Colonic mucosa (tissue), 4 donors: Measurements from ENCODE around the gene PPP1R1B. TPM values are rescaled to one million over a fixed set of nuclear protein-coding genes. Genes with fewer than 3 reads are reported as not detected.

Source experiments
- DNase-seq: peaks from one replicate; pipeline ENCODE4 v3.0.0-alpha.2; 2020
- H3K27ac ChIP-seq: fragments of 200-600 bp; one replicate; pipeline ENCODE4 v1.8.0; 2021
- H3K27me3 ChIP-seq: fragments of 200-600 bp; one replicate; pipeline ENCODE4 v1.8.0; 2021
- H3K36me3 ChIP-seq: fragments of 200-600 bp; one replicate; pipeline ENCODE4 v1.8.0; 2021
- H3K4me1 ChIP-seq: fragments of 200-600 bp; one replicate; pipeline ENCODE4 v1.8.0; 2021; ENCODE audit warnings: mild to moderate bottlenecking
- H3K4me3 ChIP-seq: fragments of 200-600 bp; one replicate; pipeline ENCODE4 v1.8.0; 2021
- H3K9ac ChIP-seq, 2 donors: one replicate each; pipeline ENCODE4 v1.7.0; 2013; ENCODE audit warnings: control low read depth in 2 of 2, low read depth in 2 of 2, low read length in 2 of 2
- H3K9me3 ChIP-seq: fragments of 200-600 bp; one replicate; pipeline ENCODE4 v1.8.0; 2021
- intact Hi-C: fragments of 100-400 bp; cut with DNase I; formaldehyde crosslinking; loops from one replicate; pipeline ENCODE4 v1.14.1; 2022
- total RNA-seq, 2 donors: library from RNA; stranded (reverse); fragmentation: NEBNext Ultra II Directional in 1 of 2; extraction: Animal tissue kit (Norgen Biotek cat#: 25700) in 1 of 2; gene quantifications; one replicate each; pipeline ENCODE4 v1.2.1, GENCODE V29; 2021
- TF ChIP-seq, protein P1 (sequence below): fragments of 200-600 bp; IDR thresholded peaks from one replicate; pipeline ENCODE4 v1.8.0; 2022; ENCODE audit warnings: antibody characterized with exemption, mild to moderate bottlenecking
- donor health status: healthy.
- donor health status: DM: no; HTN: no; CAD: no.
- donor health status: DM: no; HTN: no; CAD: no.

Gene PPP1R1B
- total RNA-seq, 2 donors from 2014 or later: 331 to 350 TPM

DNA sequence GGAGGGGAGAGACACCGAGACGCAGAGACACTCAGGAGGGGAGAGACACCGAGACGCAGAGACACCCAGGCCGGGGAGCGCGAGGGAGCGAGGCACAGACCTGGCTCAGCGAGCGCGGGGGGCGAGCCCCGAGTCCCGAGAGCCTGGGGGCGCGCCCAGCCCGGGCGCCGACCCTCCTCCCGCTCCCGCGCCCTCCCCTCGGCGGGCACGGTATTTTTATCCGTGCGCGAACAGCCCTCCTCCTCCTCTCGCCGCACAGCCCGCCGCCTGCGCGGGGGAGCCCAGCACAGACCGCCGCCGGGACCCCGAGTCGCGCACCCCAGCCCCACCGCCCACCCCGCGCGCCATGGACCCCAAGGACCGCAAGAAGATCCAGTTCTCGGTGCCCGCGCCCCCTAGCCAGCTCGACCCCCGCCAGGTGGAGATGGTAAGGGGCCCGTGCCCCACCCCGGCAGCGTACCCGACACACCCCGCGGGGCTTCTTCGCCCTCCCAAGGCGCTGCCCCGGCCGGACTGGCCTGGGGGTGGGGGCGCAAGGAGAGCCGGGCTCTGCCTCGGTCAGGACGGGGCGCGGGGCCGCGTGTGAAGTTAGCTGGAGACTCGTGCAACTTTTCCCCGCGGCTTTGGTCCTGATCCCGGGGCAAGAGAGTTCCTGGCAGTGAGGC is 427 bp downstream of the PPP1R1B start:
- peaks cover 11% of the 10 kb centered on the region for H3K27me3 ChIP-seq

GRCh38 chr17:39627712-39628516 is 1.2 kb downstream of the PPP1R1B start:
- H3K27me3 ChIP-seq: peaks cover 11% of the 10 kb centered on the region
- H3K4me1 ChIP-seq: peaks cover 4% of the 10 kb centered on the region
- no peaks in the 10 kb centered on the region for H3K36me3 ChIP-seq
- peak; percentile 79 for DNase-seq
- peak overlapping the region; percentile 93 to 95 for H3K9ac ChIP-seq
- H3K27ac ChIP-seq: peak overlapping the region; percentile 89
- TF ChIP-seq, protein P1, sequence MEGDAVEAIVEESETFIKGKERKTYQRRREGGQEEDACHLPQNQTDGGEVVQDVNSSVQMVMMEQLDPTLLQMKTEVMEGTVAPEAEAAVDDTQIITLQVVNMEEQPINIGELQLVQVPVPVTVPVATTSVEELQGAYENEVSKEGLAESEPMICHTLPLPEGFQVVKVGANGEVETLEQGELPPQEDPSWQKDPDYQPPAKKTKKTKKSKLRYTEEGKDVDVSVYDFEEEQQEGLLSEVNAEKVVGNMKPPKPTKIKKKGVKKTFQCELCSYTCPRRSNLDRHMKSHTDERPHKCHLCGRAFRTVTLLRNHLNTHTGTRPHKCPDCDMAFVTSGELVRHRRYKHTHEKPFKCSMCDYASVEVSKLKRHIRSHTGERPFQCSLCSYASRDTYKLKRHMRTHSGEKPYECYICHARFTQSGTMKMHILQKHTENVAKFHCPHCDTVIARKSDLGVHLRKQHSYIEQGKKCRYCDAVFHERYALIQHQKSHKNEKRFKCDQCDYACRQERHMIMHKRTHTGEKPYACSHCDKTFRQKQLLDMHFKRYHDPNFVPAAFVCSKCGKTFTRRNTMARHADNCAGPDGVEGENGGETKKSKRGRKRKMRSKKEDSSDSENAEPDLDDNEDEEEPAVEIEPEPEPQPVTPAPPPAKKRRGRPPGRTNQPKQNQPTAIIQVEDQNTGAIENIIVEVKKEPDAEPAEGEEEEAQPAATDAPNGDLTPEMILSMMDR: no peak
- intact Hi-C loops: loop anchor here (5.0 kb wide), 1 partner anchor 109 kb away; the partner anchor contains the start of gene GRB7
- H3K4me3 ChIP-seq: peak overlapping the region; percentile 51
- H3K9me3 ChIP-seq: no peaks in the 10 kb centered on the region

More for the DNA sequence above, 427 bp downstream of the PPP1R1B start:
- H3K27ac ChIP-seq: peak overlapping the region; percentile 89
- intact Hi-C loops: loop anchor here (5.0 kb wide), 1 partner anchor 110 kb away; the partner anchor contains the start of gene GRB7
- TF ChIP-seq, protein P1: no peak
- H3K36me3 ChIP-seq: no peaks in the 10 kb centered on the region
- DNase-seq: no peak
- H3K4me3 ChIP-seq: peak overlapping the region; percentile 51
- H3K4me1 ChIP-seq: peaks cover 3% of the 10 kb centered on the region
- H3K9me3 ChIP-seq: no peaks in the 10 kb centered on the region
- H3K9ac ChIP-seq: peak overlapping the region; percentile 93 to 95

GRCh38 chr17:39628655-39629493 is 2.1 kb downstream of the PPP1R1B start:
- Histone ChIP-seq H3K9ac (peak overlapping the region; percentile 65 to 93), H3K4me1 (peaks cover 13% of the 10 kb centered on the region), H3K27me3 (peaks cover 11% of the 10 kb centered on the region), H3K27ac (peak overlapping the region; percentile 89), H3K4me3 (peak overlapping the region; percentile 15), H3K9me3 (no peaks in the 10 kb centered on the region), H3K36me3 (no peaks in the 10 kb centered on the region)
- TF ChIP-seq, protein P1: no peak
- intact Hi-C loops: loop anchor here (5.0 kb wide), 1 partner anchor 108 kb away; the partner anchor contains the start of gene GRB7
- DNase-seq: peak; percentile 91

DNA sequence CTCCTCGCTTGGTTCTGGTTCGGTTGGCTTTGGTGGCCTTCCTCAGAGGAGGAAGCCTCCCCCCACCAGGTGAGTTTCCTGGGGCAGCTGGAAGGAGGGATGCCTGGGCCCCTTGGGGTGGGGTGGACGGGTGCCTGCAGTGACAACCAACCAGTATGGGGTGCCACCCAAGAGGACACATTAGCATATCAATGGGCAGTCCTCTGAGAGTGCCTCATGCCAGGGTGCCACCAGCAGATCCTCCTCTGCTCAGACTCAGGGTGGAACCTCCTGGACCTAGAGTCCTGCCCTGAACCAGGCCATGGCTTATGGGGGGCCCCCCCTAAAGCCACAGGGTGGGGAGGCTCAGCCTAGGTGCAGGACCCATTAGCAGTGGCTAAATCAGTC is 2.7 kb downstream of the PPP1R1B start:
- Histone ChIP-seq H3K27me3 (peaks cover 11% of the 10 kb centered on the region), H3K27ac (peak overlapping the region; percentile 89), H3K9me3 (no peaks in the 10 kb centered on the region), H3K4me1 (peaks cover 18% of the 10 kb centered on the region), H3K36me3 (no peaks in the 10 kb centered on the region), H3K4me3 (peak overlapping the region; percentile 13), H3K9ac (peak overlapping the region; percentile 40 to 93)
- DNase-seq: peak; percentile 86
- intact Hi-C loops: loop anchor here (5.0 kb wide), 1 partner anchor 108 kb away; the partner anchor contains the start of gene GRB7
- TF ChIP-seq, protein P1: no peak

DNA sequence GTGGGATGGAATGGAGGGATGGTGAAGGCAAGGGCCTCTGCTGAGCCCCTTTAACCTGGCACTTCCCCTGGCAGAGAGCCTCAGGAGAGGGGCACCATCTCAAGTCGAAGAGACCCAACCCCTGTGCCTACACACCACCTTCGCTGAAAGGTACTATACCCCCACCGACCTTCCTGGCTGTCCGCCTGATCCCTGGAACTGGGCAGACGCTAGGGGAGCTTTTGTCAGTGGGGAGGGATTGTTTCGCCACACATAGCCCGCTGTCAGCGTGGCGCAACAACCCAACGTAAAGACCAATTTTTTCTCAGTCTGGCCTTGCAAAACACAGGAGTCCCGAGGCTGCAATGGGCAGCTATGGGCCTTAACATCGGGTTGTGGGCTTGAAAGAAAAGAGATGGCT is 3.1 kb downstream of the PPP1R1B start:
- TF ChIP-seq, protein P1: no peak
- peaks cover 19% of the 10 kb centered on the region for H3K4me1 ChIP-seq
- H3K27ac ChIP-seq: peak overlapping the region; percentile 89
- H3K36me3 ChIP-seq: no peaks in the 10 kb centered on the region
- peak overlapping the region; percentile 40 to 93 for H3K9ac ChIP-seq
- intact Hi-C loops: loop anchor here (5.0 kb wide), 1 partner anchor 107 kb away; the partner anchor contains the start of gene GRB7
- H3K27me3 ChIP-seq: peaks cover 11% of the 10 kb centered on the region
- no peaks in the 10 kb centered on the region for H3K9me3 ChIP-seq
- DNase-seq: no peak
- peak overlapping the region; percentile 13 for H3K4me3 ChIP-seq
